ENCODE measurements around the gene HAP1. TPM values are rescaled to one million over a fixed set of nuclear protein-coding genes. Genes with fewer than 3 reads are reported as not detected.

Gene HAP1
- total RNA-seq, 3 donors from 2014 or later, result 0.33 to 2.2 TPM; not detected in 1

GRCh38 chr17:41750862-41751261 lies 16.4 kb upstream of the HAP1 start:
- H3K36me3 ChIP-seq, result no peaks in the 10 kb centered on the region
- TF ChIP-seq CTCF (IDR thresholded peaks at IDR 0.05), result no peak
- no peak for TF ChIP-seq POLR2AphosphoS5 (IDR thresholded peaks at IDR 0.05)
- TF ChIP-seq POLR2A (IDR thresholded peaks at IDR 0.05), result no peak
- no peaks in the 10 kb centered on the region for H3K9me3 ChIP-seq
- no peaks in the 10 kb centered on the region for H3K4me1 ChIP-seq
- H3K27ac ChIP-seq, result no peak overlapping the region
- no peak for DNase-seq (ENCODE audit: low spot score in 2 of 2)
- H3K4me3 ChIP-seq, result no peak overlapping the region
- intact Hi-C loops (cut with DNase I; ENCODE audit: low total_unique reads), result no loop called here
- no peaks in the 10 kb centered on the region for H3K27me3 ChIP-seq

GRCh38 chr17:41748275-41748674 lies 13.8 kb upstream of the HAP1 start:
- Histone ChIP-seq H3K27me3 (no peaks in the 10 kb centered on the region), H3K9me3 (no peaks in the 10 kb centered on the region), H3K27ac (no peak overlapping the region), H3K4me3 (no peak overlapping the region), H3K4me1 (no peaks in the 10 kb centered on the region), H3K36me3 (no peaks in the 10 kb centered on the region)
- intact Hi-C loops (cut with DNase I; ENCODE audit: low total_unique reads), result no loop called here
- TF ChIP-seq CTCF (IDR thresholded peaks at IDR 0.05), result no peak
- DNase-seq (ENCODE audit: low spot score in 2 of 2), result no peak

- intact Hi-C loops (cut with DNase I; ENCODE audit: low total_unique reads), result no loop called here
- Histone ChIP-seq H3K27me3 (peaks cover 2 to 10% of the 10 kb centered on the region in 2 donors), H3K27ac (no peak overlapping the region), H3K36me3 (no peaks in the 10 kb centered on the region), H3K4me3 (no peak overlapping the region), H3K4me1 (no peaks in the 10 kb centered on the region), H3K9me3 (no peaks in the 10 kb centered on the region)
- TF ChIP-seq POLR2AphosphoS5 (IDR thresholded peaks at IDR 0.05) (no peak), POLR2A (IDR thresholded peaks at IDR 0.05) (no peak), CTCF (IDR thresholded peaks at IDR 0.05) (no peak)
- DNase-seq (ENCODE audit: low spot score in 2 of 2), result no peak
These were observed 7.3 kb upstream of the HAP1 start for GRCh38 chr17:41741709-41742108.

- Histone ChIP-seq H3K27ac (no peak overlapping the region), H3K4me3 (no peak overlapping the region), H3K27me3 (peaks cover 6 to 19% of the 10 kb centered on the region in 2 donors), H3K36me3 (no peaks in the 10 kb centered on the region), H3K4me1 (no peaks in the 10 kb centered on the region), H3K9me3 (no peaks in the 10 kb centered on the region)
- intact Hi-C loops (cut with DNase I; ENCODE audit: low total_unique reads), result no loop called here
- no peak for TF ChIP-seq POLR2AphosphoS5 (IDR thresholded peaks at IDR 0.05)
- no peak for TF ChIP-seq CTCF (IDR thresholded peaks at IDR 0.05)
- TF ChIP-seq POLR2A (IDR thresholded peaks at IDR 0.05), result no peak
- DNase-seq (ENCODE audit: low spot score in 2 of 2), result no peak
These were observed 6.1 kb upstream of the HAP1 start for GRCh38 chr17:41740506-41740905.

- Histone ChIP-seq H3K4me3 (no peak overlapping the region), H3K36me3 (no peaks in the 10 kb centered on the region), H3K9me3 (no peaks in the 10 kb centered on the region), H3K4me1 (peaks cover 5% of the 10 kb centered on the region in 2 donors), H3K27ac (peak overlapping the region; percentile 3 to 48), H3K27me3 (peaks cover 9 to 26% of the 10 kb centered on the region in 2 donors)
- no peak for DNase-seq (ENCODE audit: low spot score in 2 of 2)
- no peak for TF ChIP-seq POLR2A (IDR thresholded peaks at IDR 0.05)
- TF ChIP-seq POLR2AphosphoS5 (IDR thresholded peaks at IDR 0.05), result no peak
- TF ChIP-seq CTCF (IDR thresholded peaks at IDR 0.05), result no peak
- intact Hi-C loops (cut with DNase I; ENCODE audit: low total_unique reads), result loop anchor here (5.0 kb wide), 1 partner anchor 62 kb away; no protein-coding TSS in a partner anchor
These were observed 5.4 kb upstream of the HAP1 start for GRCh38 chr17:41739661-41740352.

All from breast epithelium (tissue), 4 donors.